Right renal cortex interstitium (tissue), 3 donors: ENCODE results near the gene NME3. TPM values are rescaled to one million over a fixed set of nuclear protein-coding genes. Genes with fewer than 3 reads are reported as not detected.

Source experiments
- DNase-seq, 3 donors: peaks; one replicate each; pipeline ENCODE4 v3.0.0-alpha.2; 2013; ENCODE audit warnings: low read depth in 3 of 3, low spot score in 2 of 3
- polyA plus RNA-seq, 3 donors: library from polyadenylated mRNA; unstranded; fragments of 120-200 nt; gene quantifications; one replicate each; pipeline ENCODE4 v1.2.1, GENCODE V29; 2013; ENCODE audit not compliant: insufficient read length in 3 of 3

The NME3 gene
- polyA plus RNA-seq, 3 donors, result 18.8 to 22.1 (median 19.4) TPM

DNA sequence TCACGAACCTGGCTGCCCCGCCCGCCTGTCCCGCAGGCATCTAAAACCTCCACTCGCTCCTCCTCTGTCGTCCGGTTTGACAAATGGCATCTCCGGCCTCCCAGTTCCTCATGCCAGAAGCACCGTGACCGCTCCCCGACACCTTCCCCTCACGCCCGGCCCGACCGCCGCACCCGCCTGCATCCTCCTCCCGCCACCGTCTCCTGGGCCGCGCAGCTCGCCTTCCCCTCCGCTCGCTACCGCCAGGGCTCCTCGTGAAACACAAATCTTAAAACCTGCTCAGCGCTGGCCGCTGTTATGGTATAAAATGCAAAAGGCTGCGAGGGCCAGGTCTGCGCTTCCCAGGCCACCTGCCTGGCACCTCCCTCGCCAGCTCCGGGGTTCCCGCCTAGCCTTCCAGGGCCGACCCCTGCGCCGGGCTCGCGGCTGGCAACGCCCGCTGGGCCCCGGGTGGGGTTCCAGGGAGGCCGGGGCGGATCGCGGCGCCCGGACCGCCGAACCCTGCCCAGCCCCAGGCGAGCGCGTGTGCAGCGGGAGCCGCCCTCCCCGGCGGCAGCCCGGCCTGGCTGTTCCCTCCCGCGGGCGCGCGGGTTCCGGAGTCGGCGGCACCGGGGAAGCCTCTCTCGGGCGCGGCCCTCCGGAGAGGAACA lies 10.5 kb upstream of the NME3 start:
- DNase-seq, result no peak

DNA sequence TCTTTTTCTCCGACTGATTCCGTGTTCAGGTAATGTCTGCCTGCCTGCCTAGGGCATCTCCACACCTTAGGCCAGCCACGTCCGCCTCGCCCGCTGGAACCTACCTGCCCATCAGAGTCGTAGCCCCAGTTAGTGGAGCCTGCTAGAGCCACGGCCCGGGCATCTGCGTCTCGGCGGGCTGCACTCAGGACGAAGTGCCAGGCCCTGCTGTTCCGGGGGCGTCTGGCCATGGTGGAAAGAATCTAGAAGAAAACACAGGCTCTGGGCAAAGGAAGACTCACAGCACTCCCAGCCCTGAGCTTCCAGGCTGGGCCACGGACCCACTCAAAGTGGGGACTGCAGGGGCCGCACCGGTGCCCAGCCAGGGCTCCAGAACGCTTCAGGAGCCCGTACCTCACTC lies 9.9 kb upstream of the NME3 start:
- DNase-seq, result no peak

DNA sequence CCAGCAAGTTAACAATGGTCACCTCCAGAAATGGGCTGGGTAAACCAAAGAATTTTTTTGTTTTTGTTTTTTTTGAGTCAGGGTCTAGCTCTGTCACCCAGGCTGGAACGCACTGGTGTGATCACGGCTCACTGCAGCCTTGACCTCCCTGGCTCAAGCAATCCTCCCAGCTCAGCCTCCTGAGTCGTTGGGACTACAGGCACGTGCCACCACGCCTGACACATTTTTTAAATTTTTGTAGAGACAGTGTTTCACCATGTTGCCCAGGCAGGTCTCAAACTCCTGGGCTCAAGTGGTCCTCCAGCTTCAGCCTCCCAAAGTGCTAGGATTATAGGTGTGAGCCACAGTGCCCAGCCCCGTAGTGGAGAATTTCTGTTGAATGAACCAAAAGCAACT lies 9.3 kb upstream of the NME3 start:
- no peak for DNase-seq

DNA sequence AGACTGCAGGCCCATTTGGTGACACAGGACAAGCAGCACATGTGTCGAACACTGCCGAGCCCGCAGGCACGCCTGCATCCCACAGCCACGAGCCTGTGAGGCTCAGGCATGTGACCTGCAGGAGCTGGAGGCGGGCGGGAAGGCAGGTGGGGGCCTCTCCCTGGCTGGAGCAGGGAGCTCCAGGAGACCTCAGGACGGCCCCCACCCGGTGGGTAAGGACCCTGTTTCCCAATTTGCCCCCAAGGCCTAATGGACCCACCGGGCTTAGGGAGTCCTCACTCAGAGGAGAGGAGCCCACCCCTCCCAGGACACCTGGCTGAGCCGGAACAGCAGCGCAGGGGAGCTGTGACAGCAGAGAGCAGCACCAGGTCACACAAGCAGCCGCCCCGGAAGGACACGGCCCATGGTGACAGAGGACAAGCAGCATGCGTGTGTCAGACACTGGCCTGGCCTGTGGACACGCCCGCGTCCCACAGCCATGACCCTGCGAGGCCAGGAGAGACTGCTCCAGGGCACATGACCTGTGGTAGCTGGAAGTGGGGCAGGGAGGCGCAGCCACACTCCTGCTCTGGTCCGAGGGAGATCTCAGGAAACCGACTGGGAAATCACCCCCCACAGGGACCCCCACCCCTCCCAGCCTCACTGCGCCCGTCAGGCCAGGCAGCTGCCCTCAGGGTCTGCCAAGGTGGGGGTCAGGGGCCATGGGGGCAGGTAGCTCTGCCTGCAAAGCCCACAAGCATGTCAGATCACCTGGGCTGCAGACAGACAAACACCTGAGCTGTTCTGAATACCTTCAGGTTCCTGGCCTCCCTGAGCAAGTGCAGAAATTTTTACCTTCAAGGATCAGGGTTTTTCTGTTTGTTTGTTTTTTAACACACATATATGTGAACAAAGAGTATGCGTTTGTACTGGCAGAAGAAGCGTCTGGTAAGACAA lies 8.7 kb upstream of the NME3 start:
- no peak for DNase-seq

DNA sequence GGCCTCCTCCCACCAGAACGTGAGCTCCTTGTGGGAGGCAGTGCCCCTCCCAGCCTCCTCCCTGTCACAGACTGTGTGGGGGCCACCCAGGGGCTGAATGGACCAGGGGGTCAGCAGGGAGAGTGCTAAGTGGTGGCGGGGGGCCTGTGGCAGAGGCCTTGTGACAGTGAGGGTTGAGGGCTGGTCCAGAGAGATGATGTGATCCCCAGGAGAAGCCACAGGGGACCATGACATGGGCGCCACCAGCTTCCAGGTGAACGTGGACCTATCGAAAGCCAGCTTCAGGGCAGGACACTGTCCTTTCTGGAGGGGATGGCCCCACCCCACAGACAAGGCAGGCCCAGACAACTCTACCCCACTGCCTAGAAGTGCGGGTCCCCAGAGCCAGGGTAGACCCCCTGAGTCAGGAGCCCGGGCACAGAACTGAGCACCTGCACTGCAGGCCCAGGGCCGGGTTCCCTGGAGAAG lies 7.9 kb upstream of the NME3 start:
- no peak for DNase-seq

DNA sequence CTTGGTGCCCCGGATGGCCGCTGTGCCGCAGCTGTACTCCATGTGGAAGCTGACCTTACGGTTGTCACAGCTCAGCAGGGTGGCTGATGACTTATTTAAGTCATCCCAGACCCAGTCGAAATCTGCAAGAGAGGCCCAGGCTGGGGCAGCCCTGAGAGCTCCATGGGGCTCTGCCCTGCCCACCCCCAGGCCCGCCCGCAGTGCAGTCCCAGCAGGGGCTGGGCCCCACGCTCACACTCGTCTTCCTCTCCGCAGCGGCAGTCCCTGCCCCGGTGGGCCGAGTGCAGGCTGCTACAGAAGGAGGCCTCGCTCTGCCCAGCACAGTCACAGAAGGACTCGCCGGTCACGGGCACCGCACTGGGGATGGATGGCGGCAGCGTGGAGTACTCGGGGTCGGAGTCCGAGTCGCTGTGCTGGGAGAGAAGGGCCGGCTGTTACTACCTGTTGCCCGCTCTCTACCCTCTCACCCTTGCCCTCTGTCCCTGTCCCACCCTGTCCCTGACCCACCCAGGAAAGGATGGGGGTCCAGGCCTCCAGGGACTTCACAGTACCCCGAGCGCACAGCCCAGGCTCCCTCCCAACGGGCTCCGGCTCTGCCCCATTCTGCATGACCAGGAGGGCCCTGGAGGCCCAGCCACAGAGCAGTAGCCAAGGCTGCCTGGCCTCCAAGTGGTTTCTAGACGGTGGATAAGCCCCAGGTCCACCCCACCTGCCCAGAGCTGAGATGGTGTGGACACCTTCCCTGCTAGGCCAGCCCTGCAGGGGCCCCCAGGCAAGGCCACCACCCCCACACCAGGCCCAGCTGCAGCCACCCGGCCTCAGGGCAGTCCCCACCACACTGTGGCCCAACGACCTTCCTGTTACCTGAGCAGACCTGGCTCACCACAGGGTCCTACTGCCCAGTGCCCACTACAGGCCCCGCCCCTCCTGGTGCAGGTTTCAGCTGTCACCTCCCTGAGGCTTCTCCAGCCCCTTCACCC lies 7.1 kb upstream of the NME3 start:
- DNase-seq, result no peak

DNA sequence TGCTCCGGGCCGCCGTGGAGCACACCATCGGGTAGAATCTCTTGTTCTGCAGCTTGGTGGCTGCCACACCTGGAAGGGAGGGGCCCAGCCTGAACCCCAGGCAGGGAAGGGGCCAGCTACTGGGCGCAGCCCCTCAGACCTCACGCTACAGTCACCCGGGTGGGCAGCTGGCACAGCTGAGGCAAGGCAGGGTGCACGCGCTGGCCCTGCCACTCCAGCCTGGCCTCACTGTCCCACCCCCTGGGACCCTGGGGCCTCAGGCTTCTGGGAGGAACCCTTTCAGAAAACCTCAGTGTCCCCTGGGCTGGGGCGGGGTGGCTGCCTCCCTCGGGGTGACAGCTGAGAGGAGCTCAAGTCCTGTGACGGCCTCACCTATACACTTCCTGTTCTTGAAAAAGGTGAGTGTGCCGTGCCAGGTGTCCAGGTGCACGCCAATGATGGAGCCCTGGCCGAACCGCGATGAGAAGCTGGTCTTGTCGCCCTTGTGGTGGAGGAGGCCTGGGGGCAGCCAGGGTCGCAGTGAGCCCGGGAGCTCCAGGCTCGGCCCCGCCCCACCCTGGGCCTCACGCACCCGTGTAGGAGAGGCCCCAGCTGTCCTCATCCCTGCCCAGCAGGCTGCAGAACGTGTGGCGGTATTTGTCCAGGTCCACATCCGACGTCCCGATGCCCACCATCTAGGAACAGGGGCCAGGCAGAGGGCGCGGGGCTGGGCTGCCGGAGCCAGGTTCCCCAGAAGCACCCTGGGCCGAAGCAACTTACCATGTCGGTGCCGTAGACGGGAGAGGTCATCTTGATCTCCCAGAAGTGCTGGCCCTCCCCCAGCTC lies 6.2 kb upstream of the NME3 start:
- DNase-seq, result no peak

DNA sequence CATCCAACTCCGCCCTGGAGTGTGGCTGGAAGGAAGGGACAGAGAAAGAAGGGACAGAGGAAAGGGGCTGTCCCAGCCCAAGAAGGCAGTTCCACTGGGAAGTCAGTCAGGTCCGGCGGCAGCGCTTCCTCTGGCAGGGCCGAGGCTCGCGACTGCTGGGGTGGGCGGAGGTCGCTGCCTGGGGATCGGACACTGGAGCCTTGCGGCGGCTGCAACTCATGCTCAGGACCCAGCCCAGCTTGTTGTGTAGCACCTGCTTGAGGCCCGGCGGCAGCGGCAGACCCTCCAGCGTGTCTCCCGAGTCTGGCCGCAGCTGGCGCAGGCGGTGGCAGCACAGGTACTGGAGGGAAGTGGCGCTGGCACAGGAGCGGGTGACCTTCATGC lies 5.6 kb upstream of the NME3 start:
- DNase-seq, result no peak

DNA sequence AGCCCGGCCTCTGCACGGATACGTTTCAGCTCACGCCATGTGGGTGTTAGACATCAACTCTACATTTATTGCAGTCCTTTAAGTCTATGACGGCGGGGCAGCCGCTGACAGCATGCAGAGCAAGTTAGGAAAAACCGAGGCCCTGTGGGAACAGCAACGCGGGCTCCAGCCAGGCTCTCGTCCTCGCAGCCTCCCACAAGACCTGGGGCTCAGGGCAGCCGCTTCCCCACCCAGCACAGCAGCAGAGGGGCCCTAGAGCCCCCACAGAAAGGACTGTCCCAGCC lies 5.3 kb upstream of the NME3 start:
- no peak for DNase-seq

DNA sequence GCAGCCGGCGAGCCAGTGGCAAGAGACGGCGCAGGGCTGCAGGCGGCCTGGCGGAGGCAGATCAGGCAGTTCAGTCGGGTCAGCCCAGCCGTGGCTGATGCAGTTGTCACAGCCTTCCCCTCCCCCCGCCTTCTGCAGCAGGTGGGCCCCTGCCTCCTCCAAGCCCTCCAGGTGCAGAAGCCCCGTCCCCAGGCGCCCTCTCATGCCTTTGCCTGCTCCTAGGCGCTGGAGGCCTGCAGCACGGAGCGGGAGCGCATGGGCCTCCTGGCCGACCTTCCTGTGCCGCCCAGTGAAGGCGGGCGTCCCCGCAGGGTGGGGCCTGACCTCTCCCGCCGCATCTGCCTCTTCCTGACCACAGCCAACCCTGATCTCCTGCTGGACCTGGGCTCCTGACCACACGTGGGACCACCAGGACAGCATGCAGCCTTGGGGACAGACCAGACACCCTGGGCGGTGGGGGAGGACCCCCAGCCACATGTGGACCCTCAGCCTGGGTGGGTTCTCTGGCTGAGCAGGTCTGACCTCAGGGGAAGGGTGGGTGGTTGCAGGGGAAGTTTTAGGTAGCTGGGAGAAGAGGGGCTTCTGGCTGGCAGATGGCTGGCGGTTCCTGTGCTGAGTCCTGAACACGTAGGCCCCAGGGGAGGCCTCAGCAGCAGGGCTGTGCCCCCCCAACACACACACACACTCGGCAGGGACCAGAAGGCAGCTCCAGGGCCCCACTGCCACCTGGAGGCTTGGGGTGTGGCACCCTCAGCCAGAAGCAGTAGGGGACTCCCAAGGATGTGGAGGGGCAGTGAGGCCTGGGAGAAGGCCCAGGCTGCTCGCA lies 4.7 kb upstream of the NME3 start:
- DNase-seq, result no peak

DNA sequence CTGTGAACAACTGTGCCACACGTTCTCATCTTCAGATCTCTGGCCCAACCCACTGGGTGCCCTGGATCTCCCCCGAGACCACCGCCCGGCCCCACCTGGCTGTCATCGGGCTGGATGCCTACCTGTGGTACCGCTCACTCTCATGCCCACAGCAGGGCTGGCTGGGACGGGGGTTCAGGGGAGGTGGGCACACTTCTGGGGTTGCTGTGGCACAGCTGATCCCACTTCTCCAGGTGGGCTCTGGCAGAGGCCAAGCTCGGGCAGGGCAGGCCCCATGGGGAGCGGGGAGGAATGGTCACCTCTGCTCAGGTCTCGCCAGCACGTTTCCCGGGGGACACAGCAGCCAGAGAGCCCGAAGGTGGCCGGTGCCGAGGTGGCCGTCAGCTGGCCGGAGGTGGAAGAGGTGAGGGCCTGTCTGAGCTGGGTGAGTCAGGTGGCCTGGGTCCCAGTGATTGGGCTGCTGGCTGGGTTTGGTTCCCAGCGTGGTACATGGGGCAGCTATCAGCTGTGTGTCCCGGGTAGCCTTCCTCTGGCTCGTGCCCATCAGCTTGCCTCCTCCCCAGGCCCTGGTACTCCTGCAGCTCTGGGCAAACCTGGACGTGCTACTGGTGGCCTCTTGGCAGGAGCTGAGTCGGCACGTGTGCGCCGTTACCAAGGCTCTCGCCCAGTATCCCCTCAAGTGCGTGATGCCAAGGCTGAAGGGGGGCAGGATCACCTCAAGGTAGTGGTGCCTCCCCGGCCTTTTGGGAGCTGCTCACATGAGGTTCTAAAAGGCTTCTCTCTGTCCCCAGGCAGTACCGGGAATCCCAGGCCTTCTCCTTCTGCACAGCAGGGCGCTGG lies 3.9 kb upstream of the NME3 start:
- no peak for DNase-seq

DNA sequence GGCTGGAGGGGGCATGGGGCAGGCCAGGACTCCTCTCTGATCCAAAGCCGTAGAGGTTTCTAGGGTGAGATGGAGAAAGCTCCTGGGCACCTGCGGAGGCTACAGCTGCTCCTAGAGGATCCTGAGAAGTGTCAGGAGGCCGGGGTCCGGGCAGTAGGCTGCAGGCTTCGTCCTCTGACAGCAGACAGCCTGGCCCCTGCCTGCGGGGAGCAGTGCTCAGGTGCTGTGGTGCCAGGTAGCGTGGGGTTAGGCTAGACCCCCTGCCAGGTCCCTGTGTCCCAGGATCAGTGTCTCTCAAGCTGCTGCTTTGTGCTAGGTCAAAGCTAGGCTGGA lies 3.1 kb upstream of the NME3 start:
- no peak for DNase-seq

DNA sequence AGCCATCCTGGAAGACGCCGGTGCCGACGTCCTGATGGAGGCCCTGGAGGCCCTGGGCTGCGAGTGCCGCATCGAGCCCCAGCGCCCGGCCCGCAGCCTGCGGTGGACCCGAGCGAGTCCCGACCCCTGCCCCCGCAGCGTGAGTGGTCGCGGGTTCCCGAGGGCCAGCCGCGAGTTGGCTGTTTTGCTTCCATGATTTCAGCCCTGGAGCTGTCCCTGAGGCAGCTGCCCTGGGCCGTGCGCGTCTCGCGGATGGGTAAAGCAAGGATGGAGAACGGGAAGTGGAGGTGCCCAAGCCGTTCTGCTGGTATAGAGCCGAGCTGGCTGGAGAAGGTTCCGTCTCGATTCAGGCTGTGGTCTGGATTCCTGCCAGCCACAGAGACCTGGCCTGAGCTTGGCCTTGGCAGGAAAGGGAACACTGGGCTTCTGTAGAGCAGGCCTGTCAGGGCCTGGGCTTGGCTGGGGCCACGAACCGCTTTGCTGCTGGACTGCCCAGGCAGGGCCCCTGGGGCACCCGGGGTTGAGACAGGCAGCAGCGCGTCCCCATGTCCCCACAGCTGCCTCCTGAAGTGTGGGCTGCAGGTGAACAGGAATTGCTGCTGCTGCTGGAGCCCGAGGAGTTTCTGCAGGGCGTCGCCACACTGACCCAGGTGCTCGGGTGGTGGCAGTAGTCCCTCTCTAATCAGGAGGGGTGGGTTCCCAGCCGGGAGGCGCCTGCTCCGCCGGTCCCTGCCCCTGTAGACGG lies 2.5 kb upstream of the NME3 start:
- no peak for DNase-seq

DNA sequence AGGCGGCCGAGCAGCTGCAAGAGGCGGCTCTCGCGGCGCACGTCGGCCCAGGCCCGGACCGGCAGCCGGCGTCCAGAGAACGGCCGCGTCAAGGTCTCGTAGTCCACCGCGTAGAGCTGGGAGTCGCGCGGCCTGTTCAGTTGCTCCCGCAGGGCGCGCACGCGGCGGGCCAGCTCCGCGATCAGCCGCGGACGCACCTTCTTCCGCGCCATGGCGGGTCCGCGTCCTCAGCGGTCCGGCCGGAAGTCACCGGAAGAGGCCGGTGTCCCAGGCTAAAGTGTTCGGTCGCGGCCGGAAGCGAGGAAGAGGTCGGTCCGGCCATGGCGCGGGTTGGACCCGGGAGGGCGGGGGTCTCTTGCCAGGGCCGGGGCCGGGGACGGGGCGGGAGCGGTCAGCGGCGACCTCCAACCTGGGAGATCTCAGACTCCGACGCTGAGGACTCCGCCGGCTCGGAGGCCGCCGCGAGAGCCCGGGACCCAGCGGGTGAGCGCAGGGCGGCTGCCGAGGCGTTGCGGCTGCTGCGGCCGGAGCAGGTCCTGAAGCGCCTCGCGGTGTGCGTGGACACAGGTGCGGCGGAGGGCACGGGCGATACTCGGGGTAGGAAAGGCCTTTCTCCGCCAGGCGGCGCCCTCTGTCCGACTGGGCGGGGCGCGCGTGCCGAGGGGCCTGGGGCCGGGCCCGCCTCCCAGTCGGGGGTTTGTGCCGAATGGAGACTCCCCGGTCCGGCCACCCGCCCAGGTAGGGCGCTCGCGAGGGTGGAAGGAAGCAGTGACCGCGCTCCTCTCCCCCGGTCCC lies 1.8 kb upstream of the NME3 start, which contains the start of gene MRPS34:
TSS of gene MRPS34 (minus strand) at position 227 of the 795 bp plus-strand sequence. CDS start at position 212, 15 bp downstream.
- DNase-seq, result peak in 2 of 3 donors; percentile 69 to 75

DNA sequence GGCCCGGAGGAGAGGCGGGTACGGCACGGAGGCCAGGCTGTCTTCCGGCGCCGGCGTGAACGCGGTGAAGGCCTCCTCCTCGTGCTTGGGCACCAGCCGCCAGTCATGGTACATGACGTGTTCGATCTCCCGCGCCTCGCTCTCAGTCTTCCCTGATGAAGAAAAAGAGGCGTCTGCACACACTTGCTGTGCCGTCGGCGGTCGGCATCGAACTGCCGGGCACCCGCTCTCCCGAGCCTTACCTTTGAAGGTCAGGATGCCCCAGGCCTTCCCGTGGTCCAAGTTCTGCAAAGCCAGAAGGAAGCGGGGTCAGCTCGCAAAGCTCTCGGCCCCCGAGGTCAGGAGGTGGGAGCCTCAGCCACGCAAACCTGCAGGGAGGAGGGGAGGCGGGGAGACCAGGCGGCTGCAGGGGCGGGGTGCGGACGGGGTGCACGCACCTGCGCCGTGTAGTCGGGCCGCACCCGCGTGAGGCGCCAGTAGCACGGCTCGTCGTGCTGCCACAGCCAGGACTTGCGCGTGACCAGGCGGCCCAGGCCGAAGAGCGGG lies 1.1 kb upstream of the NME3 start, which contains the start of gene EME2:
TSS of gene EME2 (plus strand) at position 449 of the 546 bp plus-strand sequence. CDS start 418 bp downstream, outside the sequence.
- DNase-seq, result no peak

DNA sequence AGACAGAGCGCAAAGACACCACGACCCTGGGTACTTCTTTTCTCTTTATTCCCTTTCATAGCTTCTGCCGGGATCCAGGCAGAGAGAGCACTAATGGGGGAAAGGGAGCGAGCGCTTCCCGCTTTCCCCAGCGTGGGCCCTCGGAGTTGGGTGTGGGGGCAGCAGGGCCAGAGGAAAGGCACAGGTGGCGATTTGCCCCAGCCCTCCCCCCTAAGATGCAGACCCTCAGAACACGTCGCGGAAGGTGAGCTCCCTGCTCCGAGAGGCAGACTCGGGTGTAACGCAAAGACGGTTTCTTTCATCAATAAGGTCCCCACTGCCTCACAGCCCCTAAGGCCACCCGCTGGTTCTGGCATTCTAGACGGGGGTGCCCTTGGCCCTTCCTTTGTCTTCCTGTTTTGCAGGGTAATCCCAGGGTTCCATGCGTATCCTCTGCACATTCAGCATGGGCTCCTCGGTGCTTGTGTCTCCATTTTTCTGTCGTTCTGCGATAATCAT lies 570 bp upstream of the NME3 start:
- DNase-seq, result no peak
